GM12878 (cell line): ENCODE data around the gene CAPN2. TPM values are rescaled to one million over a fixed set of nuclear protein-coding genes. Genes with fewer than 3 reads are reported as not detected.

ENCODE experiments used
- ATAC-seq: fragments of 200-7000 bp; cut with Tn5 transposase; 3 replicates; pipeline ENCODE4 v1.9.1; 2020; ENCODE audit warnings: mild to moderate bottlenecking, moderate library complexity
- BruUV-seq: library from RNA; stranded (reverse); fragments of 400-500 nt; replicated peaks from 2 replicates; lab custom pipeline; 2021; lab: Mats Ljungman, UMichigan
- CTCF ChIA-PET: fragments of 300-600 bp; sonication (Branson Sonifier 250); formaldehyde crosslinking; extraction: SDS; loops from one replicate; lab custom pipeline; 2021; ENCODE audit warnings: inconsistent platforms; lab: Yijun Ruan, JAX
- POLR2A ChIA-PET: fragments of 350-600 bp; formaldehyde crosslinking; extraction: SDS; loops from one replicate; lab custom pipeline; 2021; ENCODE audit warnings: inconsistent platforms; lab: Charles Lee
- RAD21 ChIA-PET: fragments of 300-600 bp; sonication (Branson Sonifier 250); formaldehyde crosslinking; loops from one replicate; lab custom pipeline; 2023; ENCODE audit warnings: antibody characterized with exemption; ENCODE audit not compliant: unreplicated experiment; lab: Charles Lee
- SMC1A ChIA-PET: fragments of 300-600 bp; sonication (Branson Sonifier 250); formaldehyde crosslinking; loops from one replicate; lab custom pipeline; 2023; ENCODE audit not compliant: unreplicated experiment, uncharacterized antibody; lab: Charles Lee
- DNase-seq: peaks from one replicate; pipeline ENCODE4 v3.0.0-alpha.2; 2011; ENCODE audit warnings: low read depth, low spot score
- FAIRE-seq: peaks from 3 replicates; lab custom pipeline; 2011; peaks lifted over from hg19 to GRCh38; lab: Jason Lieb, UNC
- H2AFZ ChIP-seq: 2 replicates; pipeline ENCODE4 v1.6.0; 2011; ENCODE audit warnings: low read depth, low read length, control low read depth; ENCODE audit not compliant: control insufficient read depth
- H3K27ac ChIP-seq: 2 replicates; pipeline ENCODE4 v1.5.1; 2011; ENCODE audit warnings: control low read depth; ENCODE audit not compliant: control insufficient read depth, insufficient read depth
- H3K27me3 ChIP-seq, 2 experiments: replicated peaks in 1 of 2; 2 replicates each; pipeline versions ENCODE4 v1.6.0 to v1.6.1; 2011; ENCODE audit warnings: low read length in 1 of 2; ENCODE audit not compliant: control insufficient read depth in 2 of 2, insufficient read depth in 2 of 2
- H3K36me3 ChIP-seq, 2 experiments: 2 replicates each; pipeline ENCODE4 v1.5.1; 2011; ENCODE audit warnings: low read length in 1 of 2; ENCODE audit not compliant: control insufficient read depth in 2 of 2, insufficient read depth in 2 of 2
- H3K4me1 ChIP-seq: 2 replicates; pipeline ENCODE4 v1.6.1; 2011; ENCODE audit warnings: mild to moderate bottlenecking, low read length, moderate library complexity, mixed read lengths; ENCODE audit not compliant: control insufficient read depth, insufficient read depth
- H3K4me2 ChIP-seq: 2 replicates; pipeline ENCODE4 v1.6.0; 2011; ENCODE audit warnings: control low read depth; ENCODE audit not compliant: control insufficient read depth, insufficient read depth
- H3K4me3 ChIP-seq: fragments of 200-600 bp; sonication (generic); 2 replicates; pipeline ENCODE4 v1.5.1; 2016
- H3K79me2 ChIP-seq: 2 replicates; pipeline ENCODE4 v1.6.0; 2011; ENCODE audit warnings: low read length; ENCODE audit not compliant: control insufficient read depth, insufficient read depth
- H3K9ac ChIP-seq: 2 replicates; pipeline ENCODE4 v1.8.0; 2011; ENCODE audit warnings: low read length, control low read depth, mixed read lengths; ENCODE audit not compliant: control insufficient read depth, insufficient read depth
- H3K9me3 ChIP-seq: replicated peaks from 3 replicates; pipeline ENCODE4 v1.5.1; 2011; ENCODE audit warnings: mild to moderate bottlenecking, low read length; ENCODE audit not compliant: control insufficient read depth, insufficient read depth
- H4K20me1 ChIP-seq: 2 replicates; pipeline ENCODE4 v1.6.0; 2011; ENCODE audit not compliant: control insufficient read depth, insufficient read depth
- CHD4 ChIP-seq: fragments of 200-600 bp; sonication (generic); IDR thresholded peaks from 2 replicates; pipeline ENCODE4 v1.6.1; 2016; ENCODE audit warnings: mild to moderate bottlenecking
- CREB1 ChIP-seq: IDR thresholded peaks from 2 replicates; pipeline ENCODE4 v1.6.1; 2012; ENCODE audit warnings: low read depth, mild to moderate bottlenecking, inconsistent platforms
- MEF2A ChIP-seq: IDR thresholded peaks from 2 replicates; pipeline ENCODE4 v1.6.1; 2011; ENCODE audit warnings: low read depth, mild to moderate bottlenecking, low read length, moderate library complexity; ENCODE audit not compliant: insufficient read depth
- NFYB ChIP-seq: IDR thresholded peaks from 2 replicates; pipeline ENCODE4 v1.6.1; 2011; ENCODE audit warnings: low read depth, mild to moderate bottlenecking, low read length, improper control_type of control experiment, moderate library complexity; ENCODE audit not compliant: insufficient read depth
- POLR2A ChIP-seq: IDR thresholded peaks from 2 replicates; pipeline ENCODE4 v1.6.1; 2011; ENCODE audit warnings: low read depth, mild to moderate bottlenecking, low read length
- RELA ChIP-seq: fragments of 450-650 bp; IDR thresholded peaks from 2 replicates; pipeline ENCODE4 v1.8.0; 2014; ENCODE audit warnings: borderline replicate concordance; ENCODE audit not compliant: partially characterized antibody
- TAF1 ChIP-seq: IDR thresholded peaks from 2 replicates; pipeline ENCODE4 v1.6.1; 2011; ENCODE audit warnings: mild to moderate bottlenecking, low read depth, low read length, borderline replicate concordance
- TBL1XR1 ChIP-seq: IDR thresholded peaks from 2 replicates; pipeline ENCODE4 v1.6.1; 2012; ENCODE audit warnings: low read depth, low read length, improper control_type of control experiment
- YBX1 ChIP-seq: fragments of 450-650 bp; IDR thresholded peaks from 2 replicates; pipeline ENCODE4 v1.6.1; 2016; ENCODE audit warnings: antibody characterized with exemption
- WGBS: methylation state at CpG from one replicate; pipeline ENCODE4 v1.1.6; 2016; ENCODE audit warnings: low lambda C conversion rate; ENCODE audit not compliant: insufficient replicate concordance, insufficient coverage; ENCODE audit errors: missing lambda C conversion rate; 5-methylcytosine and 5-hydroxymethylcytosine counted together
- in situ Hi-C: fragments of 300-500 bp; cut with MboI; formaldehyde crosslinking; loops from 9 replicates; pipeline ENCODE4 v1.14.3; 2018; ENCODE audit warnings: mixed read lengths
- intact Hi-C: fragments of 100-400 bp; cut with micrococcal nuclease; formaldehyde crosslinking; loops from one replicate; pipeline ENCODE4 v1.14.2; 2022; ENCODE audit not compliant: unreplicated experiment
- polyA plus RNA-seq, 11 experiments: library from polyadenylated mRNA; depleted of rRNA in 4 of 11; unstranded in 6 of 11; stranded (reverse) in 5 of 11; fragments of >200 nt; fragmentation: Nextera tagmentation in 4 of 11; fragmentation: Illumina TruSeq in 1 of 11; extraction: Ambion mirVana in 4 of 11; extraction: Trizol in 1 of 11; gene quantifications; 1 replicate in 1 of 11; 2 replicates in 10 of 11; pipeline versions ENCODE4 v1.2.1 to v1.2.3, GENCODE V29; 2011 to 2016; ENCODE audit warnings: inconsistent platforms in 2 of 11, missing spikeins in 2 of 11, low read depth in 1 of 11
- total RNA-seq, 4 experiments: library from RNA; depleted of rRNA in 3 of 4; stranded (reverse); fragments of >200 nt in 3 of 4; fragmentation: Illumina TruSeq in 1 of 4; extraction: Trizol in 1 of 4; gene quantifications; 2 replicates each; pipeline versions ENCODE4 v1.2.1 to v1.2.3, GENCODE V29; 2013 to 2021
- TF ChIP-seq, protein P1 (sequence below): fragments of 450-650 bp; IDR thresholded peaks from 2 replicates; pipeline ENCODE4 v1.6.1; 2016; ENCODE audit warnings: mild to moderate bottlenecking
- TF ChIP-seq, protein P2 (sequence below): fragments of 450-650 bp; IDR thresholded peaks from 2 replicates; pipeline ENCODE4 v1.6.1; 2017; ENCODE audit warnings: borderline replicate concordance
- TF ChIP-seq, protein P3 (sequence below): fragments of 450-650 bp; IDR thresholded peaks from 2 replicates; pipeline ENCODE4 v1.6.1; 2016; ENCODE audit warnings: mild to moderate bottlenecking

The CAPN2 gene
- total and polyA plus RNA-seq, 10 of the 15 experiments (the other 5 are each of a cell fraction or from before 2014, with no cell fraction given) = 6.0 to 21.4 (median 16.6) TPM

DNA sequence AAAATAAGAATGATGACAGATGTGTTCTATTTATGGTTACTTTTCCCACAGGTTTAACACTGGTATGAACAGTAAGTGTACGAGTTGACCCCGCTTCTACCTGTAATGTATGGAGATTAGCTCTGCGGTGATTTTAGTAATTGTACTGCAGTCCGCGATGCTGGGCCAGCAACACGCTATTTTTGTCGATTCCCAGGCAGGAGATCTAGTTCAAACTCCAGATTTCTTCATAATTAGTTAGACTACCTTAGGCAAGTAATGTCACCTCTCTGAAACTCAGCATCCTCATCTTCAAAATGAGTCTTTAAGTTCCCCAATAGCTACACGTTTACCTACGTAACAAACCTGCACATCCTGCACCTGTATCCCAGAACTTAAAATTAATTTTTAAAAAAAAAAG lies 111.9 kb downstream of the CAPN2 start:
- H3K4me2 ChIP-seq = no peak overlapping the region
- no TSS peak for BruUV-seq
- POLR2A ChIA-PET = interaction anchor here (0.6 kb wide), 1 partner anchor 380 kb away, joined by 3 read pairs; no protein-coding TSS in a partner anchor
- RAD21 ChIA-PET = no interaction called here
- no peaks in the 10 kb centered on the region for H3K9me3 ChIP-seq
- H3K79me2 ChIP-seq = no peaks in the 10 kb centered on the region
- H3K36me3 ChIP-seq = no peaks in the 10 kb centered on the region
- SMC1A ChIA-PET = interaction anchor here (0.9 to 1.6 kb wide), 5 partner anchors 10 to 75 kb away, joined by 3 to 5 read pairs (median 4); no protein-coding TSS in a partner anchor
- in situ Hi-C loops (loop anchor here (25.0 kb wide), 1 partner anchor 513 kb away; the partner anchor contains the start of gene NVL), intact Hi-C loops (no loop called here)
- H3K4me3 ChIP-seq = no peak overlapping the region
- no peak overlapping the region for H3K9ac ChIP-seq
- CTCF ChIA-PET = interaction anchor here (0.6 to 1.7 kb wide), 3 partner anchors 12 to 84 kb away, joined by 3 to 4 read pairs (median 3); no protein-coding TSS in a partner anchor
- H2AFZ ChIP-seq = no peak overlapping the region
- FAIRE-seq (no peak), DNase-seq (no peak), ATAC-seq (no peak)
- TF ChIP-seq, protein P1, sequence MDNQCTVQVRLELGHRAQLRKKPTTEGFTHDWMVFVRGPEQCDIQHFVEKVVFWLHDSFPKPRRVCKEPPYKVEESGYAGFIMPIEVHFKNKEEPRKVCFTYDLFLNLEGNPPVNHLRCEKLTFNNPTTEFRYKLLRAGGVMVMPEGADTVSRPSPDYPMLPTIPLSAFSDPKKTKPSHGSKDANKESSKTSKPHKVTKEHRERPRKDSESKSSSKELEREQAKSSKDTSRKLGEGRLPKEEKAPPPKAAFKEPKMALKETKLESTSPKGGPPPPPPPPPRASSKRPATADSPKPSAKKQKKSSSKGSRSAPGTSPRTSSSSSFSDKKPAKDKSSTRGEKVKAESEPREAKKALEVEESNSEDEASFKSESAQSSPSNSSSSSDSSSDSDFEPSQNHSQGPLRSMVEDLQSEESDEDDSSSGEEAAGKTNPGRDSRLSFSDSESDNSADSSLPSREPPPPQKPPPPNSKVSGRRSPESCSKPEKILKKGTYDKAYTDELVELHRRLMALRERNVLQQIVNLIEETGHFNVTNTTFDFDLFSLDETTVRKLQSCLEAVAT = no peak
- TF ChIP-seq TAF1 (no peak), YBX1 (no peak), POLR2A (no peak), CREB1 (no peak), CHD4 (no peak), TBL1XR1 (no peak), MEF2A (no peak), RELA (no peak), NFYB (no peak)
- TF ChIP-seq, protein P2, sequence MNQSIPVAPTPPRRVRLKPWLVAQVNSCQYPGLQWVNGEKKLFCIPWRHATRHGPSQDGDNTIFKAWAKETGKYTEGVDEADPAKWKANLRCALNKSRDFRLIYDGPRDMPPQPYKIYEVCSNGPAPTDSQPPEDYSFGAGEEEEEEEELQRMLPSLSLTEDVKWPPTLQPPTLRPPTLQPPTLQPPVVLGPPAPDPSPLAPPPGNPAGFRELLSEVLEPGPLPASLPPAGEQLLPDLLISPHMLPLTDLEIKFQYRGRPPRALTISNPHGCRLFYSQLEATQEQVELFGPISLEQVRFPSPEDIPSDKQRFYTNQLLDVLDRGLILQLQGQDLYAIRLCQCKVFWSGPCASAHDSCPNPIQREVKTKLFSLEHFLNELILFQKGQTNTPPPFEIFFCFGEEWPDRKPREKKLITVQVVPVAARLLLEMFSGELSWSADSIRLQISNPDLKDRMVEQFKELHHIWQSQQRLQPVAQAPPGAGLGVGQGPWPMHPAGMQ = no peak
- TF ChIP-seq, protein P3, sequence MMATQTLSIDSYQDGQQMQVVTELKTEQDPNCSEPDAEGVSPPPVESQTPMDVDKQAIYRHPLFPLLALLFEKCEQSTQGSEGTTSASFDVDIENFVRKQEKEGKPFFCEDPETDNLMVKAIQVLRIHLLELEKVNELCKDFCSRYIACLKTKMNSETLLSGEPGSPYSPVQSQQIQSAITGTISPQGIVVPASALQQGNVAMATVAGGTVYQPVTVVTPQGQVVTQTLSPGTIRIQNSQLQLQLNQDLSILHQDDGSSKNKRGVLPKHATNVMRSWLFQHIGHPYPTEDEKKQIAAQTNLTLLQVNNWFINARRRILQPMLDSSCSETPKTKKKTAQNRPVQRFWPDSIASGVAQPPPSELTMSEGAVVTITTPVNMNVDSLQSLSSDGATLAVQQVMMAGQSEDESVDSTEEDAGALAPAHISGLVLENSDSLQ = no peak
- 84% methylated on average over 9 of the region's 9 CpGs for WGBS
- H3K27ac ChIP-seq = no peak overlapping the region
- 0 out of 2 replicates have a peak, but pooled peaks cover 3% of the 10 kb centered on the region for H4K20me1 ChIP-seq
- H3K4me1 ChIP-seq = no peaks in the 10 kb centered on the region
- H3K27me3 ChIP-seq = no peaks in the 10 kb centered on the region
